H1 (cell line): Measurements from ENCODE around the gene GRAMD1B.

Source experiments
- BRCA1 ChIP-seq: IDR thresholded peaks from 2 replicates; pipeline ENCODE4 v1.6.1; 2012; ENCODE audit warnings: low read depth, low read length, improper control_type of control experiment
- POLR2A ChIP-seq, 2 experiments: IDR thresholded peaks; 1 replicate in 1 of 2; 2 replicates in 1 of 2; pipeline ENCODE4 v1.6.1; 2011; ENCODE audit warnings: low read depth in 2 of 2, low read length in 2 of 2, mild to moderate bottlenecking in 2 of 2; ENCODE audit errors: control extremely low read depth in 1 of 2

DNA sequence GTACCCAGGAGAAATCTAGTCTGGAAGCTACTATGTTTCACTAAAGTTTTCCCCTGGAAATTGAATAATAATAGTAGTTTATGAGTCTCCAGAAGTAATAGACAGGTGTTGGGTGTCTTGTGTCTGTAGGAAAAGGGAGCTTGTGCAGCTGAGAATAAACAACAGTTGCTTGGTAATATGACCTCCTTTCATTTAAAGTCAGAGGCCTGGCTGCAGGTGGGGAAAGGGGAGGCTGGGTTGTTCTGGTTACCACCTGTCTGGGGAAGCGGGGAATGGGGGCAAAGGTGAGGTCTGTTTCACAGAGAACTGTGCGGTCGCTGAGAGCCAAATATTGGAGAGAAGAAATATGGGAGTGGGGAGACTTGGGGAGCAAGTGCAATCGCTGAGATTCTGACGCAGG is 3.3 kb upstream of the GRAMD1B start:
- TF ChIP-seq BRCA1 (no peak), POLR2A (IDR thresholded peaks at IDR 0.05; ENCODE audit: control extremely low read depth in 1 of 2, low read depth in 2 of 2, low read length in 2 of 2) (no peak)
